Panc1 (cell line): ENCODE results near the gene RASAL1. TPM values are rescaled to one million over a fixed set of nuclear protein-coding genes. Genes with fewer than 3 reads are reported as not detected.

Source experiments
- ATAC-seq: fragments of 200-7000 bp; cut with Tn5 transposase; 2 replicates; pipeline ENCODE4 v1.9.1; 2020; ENCODE audit warnings: mild to moderate bottlenecking, moderate library complexity
- BruUV-seq: library from RNA; stranded (reverse); fragments of 400-500 nt; replicated peaks from 2 replicates; lab custom pipeline; 2021; lab: Mats Ljungman, UMichigan
- CTCF ChIA-PET: fragments of 300-600 bp; sonication (Branson Sonifier 250); formaldehyde crosslinking; loops from one replicate; lab custom pipeline; 2022; ENCODE audit warnings: antibody characterized with exemption; lab: Charles Lee
- POLR2A ChIA-PET: fragments of 300-600 bp; sonication (Branson Sonifier 250); formaldehyde crosslinking; loops from one replicate; lab custom pipeline; 2022; ENCODE audit warnings: antibody characterized with exemption; lab: Charles Lee
- DNase-seq: peaks from one replicate; pipeline ENCODE4 v3.0.0-alpha.2; 2010; ENCODE audit warnings: low read depth, low spot score
- H3K27ac ChIP-seq: 2 replicates; pipeline ENCODE4 v1.5.1; 2011; ENCODE audit warnings: mild to moderate bottlenecking, low read length, inconsistent platforms
- H3K27me3 ChIP-seq: fragments of 200-500 bp; sonication (Bioruptor generic); 2 replicates; pipeline ENCODE4 v1.6.0; 2014; ENCODE audit warnings: low read length, inconsistent platforms; ENCODE audit not compliant: control insufficient read depth, insufficient read depth
- H3K36me3 ChIP-seq: fragments of 200-500 bp; sonication (Bioruptor generic); 2 replicates; pipeline ENCODE4 v1.5.1; 2014; ENCODE audit warnings: inconsistent platforms, mild to moderate bottlenecking, low read length, moderate library complexity; ENCODE audit not compliant: control insufficient read depth, insufficient read depth
- H3K4me1 ChIP-seq: 2 replicates; pipeline ENCODE4 v1.5.1; 2011; ENCODE audit warnings: inconsistent platforms, mild to moderate bottlenecking, low read length, moderate library complexity; ENCODE audit not compliant: control insufficient read depth, insufficient read depth
- H3K4me3 ChIP-seq, 2 experiments: 2 replicates each; pipeline ENCODE4 v1.5.1; 2011 to 2012; ENCODE audit warnings: low read depth in 2 of 2, low read length in 2 of 2, mild to moderate bottlenecking in 2 of 2, inconsistent platforms in 1 of 2, moderate library complexity in 1 of 2
- H3K9me3 ChIP-seq: fragments of 200-500 bp; sonication (Bioruptor generic); 2 replicates; pipeline ENCODE4 v1.5.1; 2014; ENCODE audit warnings: low read depth, mild to moderate bottlenecking, inconsistent platforms, low read length, moderate library complexity; ENCODE audit not compliant: control insufficient read depth, insufficient read depth
- CTCF ChIP-seq: fragments of 450-650 bp; IDR thresholded peaks from 2 replicates; pipeline ENCODE4 v1.5.1; 2017; ENCODE audit warnings: mild to moderate bottlenecking
- POLR2AphosphoS5 ChIP-seq: IDR thresholded peaks from 2 replicates; pipeline ENCODE4 v1.6.1; 2012; ENCODE audit warnings: mild to moderate bottlenecking, low read depth, low read length, moderate library complexity
- REST ChIP-seq, 2 experiments: IDR thresholded peaks; 2 replicates each; pipeline ENCODE4 v1.6.1; 2011 to 2012; ENCODE audit warnings: low read depth in 2 of 2, control low read depth in 1 of 2, low read length in 1 of 2, mild to moderate bottlenecking in 1 of 2, moderate library complexity in 1 of 2; ENCODE audit not compliant: insufficient read depth in 1 of 2
- SIN3A ChIP-seq: IDR thresholded peaks from 2 replicates; pipeline ENCODE4 v1.6.1; 2012; ENCODE audit warnings: low read depth, mild to moderate bottlenecking, low read length, moderate library complexity, borderline replicate concordance; ENCODE audit not compliant: insufficient read depth
- TCF7L2 ChIP-seq: IDR thresholded peaks from 2 replicates; pipeline ENCODE4 v1.6.1; 2011; ENCODE audit warnings: mild to moderate bottlenecking, low read depth, low read length, inconsistent platforms
- in situ Hi-C: cut with HindIII; loops from 2 replicates; pipeline ENCODE4 v1.10.0; 2016; ENCODE audit warnings: low sequenced_read_pairs, low pct_unique_long_range_greater_than_20kb
- intact Hi-C: fragments of 100-400 bp; cut with micrococcal nuclease; formaldehyde crosslinking; loops from one replicate; pipeline ENCODE4 v1.10.0; 2022; ENCODE audit not compliant: unreplicated experiment
- total RNA-seq: library from RNA; stranded (reverse); gene quantifications from one replicate; pipeline ENCODE4 v1.2.1, GENCODE V29; 2021; ENCODE audit not compliant: unreplicated experiment

Gene RASAL1
- total RNA-seq, 1 experiment from 2014 or later, result 0.28 TPM

- CTCF ChIA-PET, result no interaction called here
- H3K9me3 ChIP-seq, result no peaks in the 10 kb centered on the region
- no peak overlapping the region for H3K4me3 ChIP-seq
- BruUV-seq, result no TSS peak
- ATAC-seq (no peak), DNase-seq (no peak)
- H3K4me1 ChIP-seq, result peaks cover 7% of the 10 kb centered on the region
- H3K27me3 ChIP-seq, result no peaks in the 10 kb centered on the region
- intact Hi-C loops (no loop called here), in situ Hi-C loops (no loop called here)
- no peak overlapping the region for H3K27ac ChIP-seq
- TF ChIP-seq SIN3A (no peak), POLR2AphosphoS5 (no peak), REST (IDR thresholded peaks at IDR 0.05; ENCODE audit: insufficient read depth in 1 of 2, low read depth in 2 of 2, low read length in 1 of 2) (no peak), TCF7L2 (no peak), CTCF (no peak)
- POLR2A ChIA-PET, result no interaction called here
- no peaks in the 10 kb centered on the region for H3K36me3 ChIP-seq
Observed at GRCh38 chr12:113143959-113144358, 8.4 kb upstream of the RASAL1 start.

GRCh38 chr12:113142886-113143332 lies 7.3 kb upstream of the RASAL1 start:
- H3K4me1 ChIP-seq, result peaks cover 11% of the 10 kb centered on the region
- BruUV-seq, result no TSS peak
- in situ Hi-C loops, result no loop called here
- no peaks in the 10 kb centered on the region for H3K9me3 ChIP-seq
- DNase-seq (no peak), ATAC-seq (no peak)
- no peak overlapping the region for H3K27ac ChIP-seq
- H3K27me3 ChIP-seq, result no peaks in the 10 kb centered on the region
- ChIA-PET CTCF (no interaction called here), POLR2A (interaction anchor here (0.5 kb wide), 1 partner anchor 137 kb away, joined by 3 read pairs; no protein-coding TSS in a partner anchor)
- no peak overlapping the region for H3K4me3 ChIP-seq
- intact Hi-C loops, result no loop called here
- TF ChIP-seq REST (IDR thresholded peaks at IDR 0.05; ENCODE audit: insufficient read depth in 1 of 2, low read depth in 2 of 2, low read length in 1 of 2), result no peak
- no peak for TF ChIP-seq CTCF
- no peak for TF ChIP-seq TCF7L2
- no peak for TF ChIP-seq SIN3A
- no peak for TF ChIP-seq POLR2AphosphoS5
- no peaks in the 10 kb centered on the region for H3K36me3 ChIP-seq
